GM19239 (cell line): Measurements from ENCODE around the gene KCTD21.
A peak's percentile ranks its signal among the peaks of the same experiment; 100 is the strongest.
"Not testable (repeated sequence)": the region's sequence is repeated elsewhere in the genome, so short reads cannot be mapped to it uniquely, and the experiment has no call there.

Experiments
- DNase-seq: peaks from one replicate; pipeline ENCODE4 v3.0.0; 2011; ENCODE audit warnings: low spot score; ENCODE audit not compliant: insufficient read length
- FAIRE-seq: peaks from 2 replicates; lab custom pipeline; 2011; peaks lifted over from hg19 to GRCh38; lab: Jason Lieb, UNC

KCTD21 gene

GRCh38 chr11:78188286-78189173, at the start of gene KCTD21, which contains the start of gene USP35:
Gene KCTD21, minus strand, starts transcription at chr11:78188626. Its CDS starts 14,072 bp downstream, at chr11:78174554.
Gene USP35, plus strand, starts transcription at chr11:78188919. Its CDS starts 7,327 bp downstream, at chr11:78196246.
- FAIRE-seq = peak; percentile 92

GRCh38 chr11:78237293-78238046, 49.0 kb upstream of the KCTD21 start:
- FAIRE-seq (no peak), DNase-seq (no peak)

More at GRCh38 chr11:78188286-78189173, at the start of gene KCTD21, which contains the start of gene USP35:
- peak; percentile 98 for DNase-seq

- DNase-seq = no peak
- no peak for FAIRE-seq
Observed at GRCh38 chr11:78234006-78234405, 45.6 kb upstream of the KCTD21 start.

GRCh38 chr11:78233046-78233445, 44.6 kb upstream of the KCTD21 start:
- not testable (repeated sequence) for FAIRE-seq, DNase-seq

GRCh38 chr11:78231962-78232501, 43.6 kb upstream of the KCTD21 start:
- DNase-seq (no peak), FAIRE-seq (no peak)

- FAIRE-seq (no peak), DNase-seq (no peak)
Observed at GRCh38 chr11:78230161-78230877, 41.9 kb upstream of the KCTD21 start.

GRCh38 chr11:78229106-78229505, 40.7 kb upstream of the KCTD21 start:
- DNase-seq (no peak), FAIRE-seq (no peak)

- FAIRE-seq (peak; percentile 85), DNase-seq (peak; percentile 54)
Observed at GRCh38 chr11:78228467-78228866, 40.0 kb upstream of the KCTD21 start.

- FAIRE-seq (no peak), DNase-seq (no peak)
Observed at GRCh38 chr11:78227921-78228320, 39.5 kb upstream of the KCTD21 start.

- FAIRE-seq (no peak), DNase-seq (no peak)
Observed at GRCh38 chr11:78226684-78227680, 38.6 kb upstream of the KCTD21 start.

GRCh38 chr11:78224906-78225420, 36.5 kb upstream of the KCTD21 start:
- no peak for FAIRE-seq
- DNase-seq = no peak

GRCh38 chr11:78224506-78224905, 36.1 kb upstream of the KCTD21 start:
- FAIRE-seq (no peak), DNase-seq (no peak)

- FAIRE-seq (peak; percentile 87), DNase-seq (peak; percentile 47)
Observed at GRCh38 chr11:78223320-78223954, 35.0 kb upstream of the KCTD21 start.

GRCh38 chr11:78222726-78223125, 34.3 kb upstream of the KCTD21 start:
- FAIRE-seq, DNase-seq: not testable (repeated sequence)

GRCh38 chr11:78221396-78222315, 33.2 kb upstream of the KCTD21 start:
- no peak for FAIRE-seq
- DNase-seq = no peak

- FAIRE-seq = no peak
- DNase-seq = no peak
Observed at GRCh38 chr11:78220218-78221157, 32.1 kb upstream of the KCTD21 start.
